ENCODE results near the gene TIMD4.

- TF ChIP-seq CTCF (conservative IDR thresholded peaks at IDR 0.05; ENCODE audit: low read depth in 2 of 2) (peak; percentile 28 to 64), EZH2 (IDR thresholded peaks at IDR 0.05; ENCODE audit: low read depth, unreplicated experiment) (no peak), POLR2AphosphoS5 (IDR thresholded peaks at IDR 0.05; ENCODE audit: low read depth) (no peak), EZH2phosphoT487 (IDR thresholded peaks at IDR 0.05; ENCODE audit: unreplicated experiment) (no peak), ZNF462 (CRISPR knock-in tag; IDR thresholded peaks at IDR 0.05) (no peak), REST (IDR thresholded peaks at IDR 0.05; ENCODE audit: unreplicated experiment) (no peak), ZNF331 (CRISPR knock-in tag; IDR thresholded peaks at IDR 0.05; ENCODE audit: low read depth) (no peak)
These were observed 70.8 kb downstream of the TIMD4 start for GRCh38 chr5:156892223-156892622.
